Heart left ventricle (tissue), 16 donors: ENCODE results near the gene CT47A1. TPM values are rescaled to one million over a fixed set of nuclear protein-coding genes. Genes with fewer than 3 reads are reported as not detected.
"Not testable (repeated sequence)": the region's sequence is repeated elsewhere in the genome, so short reads cannot be mapped to it uniquely, and the experiment has no call there.

Experiments used
- ATAC-seq, 4 donors: fragments of 200-7000 bp; cut with Tn5 transposase; one replicate each; pipeline ENCODE4 v1.9.1; 2020 to 2022; ENCODE audit warnings: moderate library complexity in 4 of 4, mild to moderate bottlenecking in 3 of 4, moderate number of reproducible peaks in 1 of 4
- DNase-seq, 5 donors: peaks; one replicate each; pipeline ENCODE4 v3.0.0-alpha.2; 2020
- H3K27ac ChIP-seq, 12 donors: fragments of 200-600 bp; sonication (generic) in 4 of 12; one replicate each; pipeline versions ENCODE4 v1.5.0 to v1.8.0; 2016 to 2022; ENCODE audit warnings: mild to moderate bottlenecking in 2 of 12
- H3K27me3 ChIP-seq, 9 donors: fragments of 200-600 bp; sonication (generic) in 2 of 9; one replicate each; pipeline versions ENCODE4 v1.5.1 to v1.8.0; 2016 to 2022; ENCODE audit warnings: mild to moderate bottlenecking in 3 of 9
- H3K36me3 ChIP-seq, 9 donors: fragments of 200-600 bp; sonication (generic) in 2 of 9; one replicate each; pipeline versions ENCODE4 v1.5.0 to v1.8.0; 2018 to 2022; ENCODE audit warnings: mild to moderate bottlenecking in 2 of 9
- H3K4me1 ChIP-seq, 12 donors: fragments of 200-600 bp; sonication (generic) in 4 of 12; one replicate each; pipeline versions ENCODE4 v1.5.0 to v1.8.0; 2016 to 2022; ENCODE audit warnings: mild to moderate bottlenecking in 3 of 12
- H3K4me3 ChIP-seq, 12 donors: fragments of 200-600 bp; sonication (generic) in 4 of 12; one replicate each; pipeline versions ENCODE4 v1.5.0 to v1.8.0; 2017 to 2022; ENCODE audit warnings: mild to moderate bottlenecking in 9 of 12, moderate library complexity in 4 of 12
- H3K9me3 ChIP-seq, 12 donors: fragments of 200-600 bp; sonication (generic) in 4 of 12; one replicate each; pipeline versions ENCODE4 v1.5.0 to v1.8.0; 2016 to 2022; ENCODE audit warnings: mild to moderate bottlenecking in 1 of 12
- CTCF ChIP-seq, 12 donors: fragments of 200-600 bp; sonication (generic) in 4 of 12; IDR thresholded peaks; one replicate each; pipeline versions ENCODE4 v1.5.0 to v1.8.0; 2018 to 2022; ENCODE audit warnings: antibody characterized with exemption in 12 of 12, mild to moderate bottlenecking in 5 of 12
- POLR2A ChIP-seq, 2 donors: fragments of 450-650 bp; IDR thresholded peaks; one replicate each; pipeline ENCODE4 v1.6.1; 2017; ENCODE audit warnings: antibody characterized with exemption in 2 of 2, mild to moderate bottlenecking in 2 of 2, moderate library complexity in 2 of 2
- WGBS, 4 donors: extraction: QIAGEN DNeasy Blood & Tissue Kit in 2 of 4; methylation state at CpG; one replicate each; pipeline versions ENCODE4 v1.1.5 to v1.1.7; 2013 to 2018; 5-methylcytosine and 5-hydroxymethylcytosine counted together
- intact Hi-C, 10 donors: fragments of 100-400 bp; cut with DNase I; formaldehyde crosslinking; loops; one replicate each; pipeline versions ENCODE4 v1.11.1 to v1.14.2; 2022
- polyA plus RNA-seq, 2 donors: library from polyadenylated mRNA; stranded (reverse); fragments of 200-250 nt; gene quantifications; one replicate each; pipeline ENCODE4 v1.2.3, GENCODE V29; 2013
- total RNA-seq, 9 donors: library from RNA; depleted of rRNA in 2 of 9; stranded (reverse); fragments of >200 nt in 2 of 9; fragmentation: NEBNext Ultra II Directional in 3 of 9; extraction: Animal tissue kit (Norgen Biotek cat#: 25700) in 3 of 9; gene quantifications; one replicate each; pipeline versions ENCODE4 v1.1.0 to v1.2.4, GENCODE V29; 2016 to 2023
- donor health status: ischemic (EF 13 %, LVEDD 7.1; RV severe dilation, severe dysfunction).
- donor health status: healthy with polysubstance abuse.
- donor health status: DM: no; HTN: yes; CAD: no.
- donor health status: DM: no; HTN: no; CAD: no.
- donor health status: ischemic (EF 25% LVEDD 6.9; RV normal size, moderate dysfunction).
- donor health status: ischemic (EF 25% LVEDD 5.7; RV mildly dilated, moderate dysfunction).
- donor health status: healthy.
- donor health status: DM: yes; HTN: yes; CAD: no.
- donor health status: ischemic (EF 35%, LVEDD 5.7; RV mildly dilated, moderate dysfunction).
- donor health status: nonischemic (EF 11% LVEDD 7.7; RV severe dilation, severe dysfunction).
- donor health status: DM: yes; HTN: yes; CAD: no.
- donor health status: PGD.
- donor health status: ischemic (EF 29% LVEDD 5.4; RV normal size, mild dysfunction).
- donor health status: nonischemic (EF 23%, LVEDD 6.1; RV moderate dilation, normal function).

CT47A1 gene
- total and polyA plus RNA-seq, 11 donors = not detected

- Histone ChIP-seq H3K4me3 (no peak overlapping the region), H3K9me3 (peaks cover 0 to 2% (median 0%) of the 10 kb centered on the region in 12 donors), H3K27ac (no peak overlapping the region), H3K27me3 (no peaks in the 10 kb centered on the region), H3K4me1 (peaks cover 0 to 17% (median 0%) of the 10 kb centered on the region in 12 donors), H3K36me3 (no peaks in the 10 kb centered on the region)
- no peak for DNase-seq
- TF ChIP-seq POLR2A (IDR thresholded peaks at IDR 0.05) (no peak), CTCF (IDR thresholded peaks at IDR 0.05) (no peak)
- intact Hi-C loops = no loop called here
- peak in 2 of 4 donors; percentile 29 to 53 for ATAC-seq
- 43 to 79% (median 72%) methylated on average over 1 of the region's 1 CpG for WGBS, 4 donors
Measured at GRCh38 chrX:121008920-121009319, 23.4 kb upstream of the CT47A1 start.

DNA sequence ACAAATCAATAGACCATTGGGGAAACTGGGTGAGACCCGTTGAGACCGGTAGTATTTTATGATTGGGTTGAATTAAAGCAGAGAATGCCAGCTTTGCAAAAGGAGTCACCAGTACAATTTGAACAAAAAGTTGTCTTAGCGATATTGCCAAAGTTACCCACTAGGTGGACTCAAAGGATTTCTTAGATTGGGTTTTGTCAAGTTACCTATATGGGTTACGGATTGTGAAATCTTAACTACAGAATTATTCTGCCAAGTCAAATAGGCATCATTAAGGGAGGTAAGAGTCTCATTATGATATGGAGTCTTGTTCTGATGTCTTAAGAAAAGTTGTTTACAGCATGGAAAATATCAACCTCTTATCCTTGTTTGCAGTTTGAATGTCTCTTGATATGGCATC is 15.0 kb upstream of the CT47A1 start:
- H3K4me1 ChIP-seq = no peaks in the 10 kb centered on the region
- 57 to 62% (median 61%) methylated on average over 4 of the region's 4 CpGs for WGBS, 4 donors
- intact Hi-C loops = no loop called here
- TF ChIP-seq CTCF (IDR thresholded peaks at IDR 0.05) (peak in 3 of 12 donors; percentile 6 to 20 (median 9)), POLR2A (IDR thresholded peaks at IDR 0.05) (no peak)
- no peak overlapping the region for H3K4me3 ChIP-seq
- no peak overlapping the region for H3K27ac ChIP-seq
- H3K36me3 ChIP-seq = no peaks in the 10 kb centered on the region
- DNase-seq (no peak), ATAC-seq (no peak)
- H3K27me3 ChIP-seq = no peaks in the 10 kb centered on the region
- H3K9me3 ChIP-seq = no peaks in the 10 kb centered on the region

DNA sequence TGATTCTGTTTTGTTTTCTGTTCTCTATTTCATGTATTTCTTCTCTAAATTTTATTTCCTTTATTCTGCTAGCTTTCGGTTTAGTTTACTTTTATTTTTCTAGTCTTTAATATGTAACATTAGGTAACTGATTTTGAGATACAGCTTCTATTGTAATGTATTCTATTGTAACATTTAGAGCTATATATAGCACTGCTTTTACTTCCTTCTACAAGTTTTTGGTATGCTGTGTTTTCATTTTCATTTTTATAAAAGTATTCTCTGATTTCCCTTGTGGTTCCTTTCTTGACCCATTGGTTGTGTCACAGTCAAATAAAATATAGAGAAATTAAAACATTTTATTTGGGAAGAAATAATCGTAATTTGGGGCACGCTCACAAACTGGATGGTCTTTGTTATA is 13.9 kb upstream of the CT47A1 start:
- intact Hi-C loops = no loop called here
- no peak for ATAC-seq
- H3K4me1 ChIP-seq = no peaks in the 10 kb centered on the region
- H3K9me3 ChIP-seq = no peaks in the 10 kb centered on the region
- WGBS, 4 donors = 73 to 82% (median 80%) methylated on average over 3 of the region's 3 CpGs
- H3K27me3 ChIP-seq = no peaks in the 10 kb centered on the region
- no peak overlapping the region for H3K4me3 ChIP-seq
- no peak for TF ChIP-seq CTCF (IDR thresholded peaks at IDR 0.05)
- TF ChIP-seq POLR2A (IDR thresholded peaks at IDR 0.05) = no peak
- no peak overlapping the region for H3K27ac ChIP-seq
- DNase-seq = no peak
- H3K36me3 ChIP-seq = no peaks in the 10 kb centered on the region

DNA sequence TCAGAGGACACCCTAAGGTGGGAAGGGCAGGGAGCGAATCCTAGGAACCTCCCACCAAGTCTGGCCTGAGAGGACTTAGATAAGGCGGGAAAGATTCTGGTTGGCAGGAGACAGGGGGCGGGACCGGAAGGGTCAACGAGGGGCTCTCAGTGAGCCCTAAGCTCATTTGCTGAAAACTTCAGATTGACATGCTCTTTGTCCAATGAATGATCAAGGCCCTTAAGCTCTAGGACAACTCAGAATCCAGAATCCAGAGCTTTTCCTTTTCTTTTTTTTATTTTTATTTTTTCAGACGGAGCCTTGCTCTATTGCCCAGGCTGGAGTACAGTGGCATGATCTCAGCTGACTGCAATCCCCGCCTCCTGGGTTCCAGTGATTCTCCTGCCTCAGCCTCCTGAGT is 29.1 kb downstream of the CT47A1 start, which contains the start of gene CT47A7:
Gene CT47A7, minus strand, starts transcription at position 101 of the 400 bp plus-strand sequence. CDS start 255 bp downstream, outside the sequence.
- H3K4me3 ChIP-seq, H3K4me1 ChIP-seq, H3K27me3 ChIP-seq, H3K27ac ChIP-seq, H3K36me3 ChIP-seq, ATAC-seq, DNase-seq, H3K9me3 ChIP-seq, intact Hi-C loops: not testable (repeated sequence)
- no CpG with 5 or more reads among the region's 7 CpGs for WGBS, 4 donors

Other genes starting within 250 kb of the CT47A1 start
- not detected for gene CT47B1, start 109.9 kb downstream of the CT47A1 start, total RNA-seq
- not detected for gene CT47B1, start 109.9 kb downstream of the CT47A1 start, polyA plus RNA-seq
- not detected for gene CT47A11, start 48.6 kb downstream of the CT47A1 start, total RNA-seq
- not detected for gene CT47A11, start 48.6 kb downstream of the CT47A1 start, polyA plus RNA-seq
- gene CT47A10, start 43.7 kb downstream of the CT47A1 start, total RNA-seq = not detected
- not detected for gene CT47A10, start 43.7 kb downstream of the CT47A1 start, polyA plus RNA-seq
- not detected for gene CT47A9, start 38.9 kb downstream of the CT47A1 start, total RNA-seq
- gene CT47A9, start 38.9 kb downstream of the CT47A1 start, polyA plus RNA-seq = not detected
- not detected for gene CT47A8, start 34.0 kb downstream of the CT47A1 start, total RNA-seq
- gene CT47A8, start 34.0 kb downstream of the CT47A1 start, polyA plus RNA-seq = not detected
- not detected for gene CT47A7, start 29.2 kb downstream of the CT47A1 start, total RNA-seq
- gene CT47A7, start 29.2 kb downstream of the CT47A1 start, polyA plus RNA-seq = not detected
- gene CT47A6, start 24.3 kb downstream of the CT47A1 start, total RNA-seq = not detected
- gene CT47A6, start 24.3 kb downstream of the CT47A1 start, polyA plus RNA-seq = not detected
- not detected for gene CT47A5, start 19.4 kb downstream of the CT47A1 start, total RNA-seq
- gene CT47A5, start 19.4 kb downstream of the CT47A1 start, polyA plus RNA-seq = not detected
- gene CT47A4, start 14.6 kb downstream of the CT47A1 start, total RNA-seq = not detected
- gene CT47A4, start 14.6 kb downstream of the CT47A1 start, polyA plus RNA-seq = not detected
- gene CT47A3, start 9.7 kb downstream of the CT47A1 start, total RNA-seq = not detected
- gene CT47A3, start 9.7 kb downstream of the CT47A1 start, polyA plus RNA-seq = not detected
- gene CT47A2, start 4.8 kb downstream of the CT47A1 start, total RNA-seq = not detected
- gene CT47A2, start 4.8 kb downstream of the CT47A1 start, polyA plus RNA-seq = not detected
- 1 to 10 TPM in 7 of 9 donors, under 1 TPM in 2; 0.37 to 2.1 (median 1.3) TPM for gene GLUD2, start 61.9 kb upstream of the CT47A1 start, total RNA-seq
- gene GLUD2, start 61.9 kb upstream of the CT47A1 start, polyA plus RNA-seq = under 1 TPM; 0.42 to 0.72 TPM